GM21737 (cell line): ENCODE data around the gene TPBGL.

Source experiments
- ATAC-seq: cut with Tn5 transposase; IDR thresholded peaks from one replicate; pipeline ENCODE4 v1.9.1; 2021; ENCODE audit warnings: mild to moderate bottlenecking, moderate library complexity; ENCODE audit not compliant: unreplicated experiment

TPBGL gene

GRCh38 chr11:75289919-75290318 lies 49.3 kb downstream of the TPBGL start:
- ATAC-seq: no peak

GRCh38 chr11:75291741-75292140 lies 51.2 kb downstream of the TPBGL start:
- no peak for ATAC-seq

GRCh38 chr11:75292943-75293342 lies 52.4 kb downstream of the TPBGL start:
- ATAC-seq: no peak
